Measurements from ENCODE around the gene SLC19A3.
"Not testable (repeated sequence)": the region's sequence is repeated elsewhere in the genome, so short reads cannot be mapped to it uniquely, and the experiment has no call there.

The SLC19A3 gene

GRCh38 chr2:227748079-227748478 lies 30.3 kb upstream of the SLC19A3 start:
- DNase-seq (ENCODE audit: low read depth): no peak
- no peak overlapping the region for H3K4me3 ChIP-seq (ENCODE audit: low read depth, low read length)
- TF ChIP-seq CTCF (IDR thresholded peaks at IDR 0.05; ENCODE audit: low read depth, low read length, missing control alignments): peak; percentile 50

DNA sequence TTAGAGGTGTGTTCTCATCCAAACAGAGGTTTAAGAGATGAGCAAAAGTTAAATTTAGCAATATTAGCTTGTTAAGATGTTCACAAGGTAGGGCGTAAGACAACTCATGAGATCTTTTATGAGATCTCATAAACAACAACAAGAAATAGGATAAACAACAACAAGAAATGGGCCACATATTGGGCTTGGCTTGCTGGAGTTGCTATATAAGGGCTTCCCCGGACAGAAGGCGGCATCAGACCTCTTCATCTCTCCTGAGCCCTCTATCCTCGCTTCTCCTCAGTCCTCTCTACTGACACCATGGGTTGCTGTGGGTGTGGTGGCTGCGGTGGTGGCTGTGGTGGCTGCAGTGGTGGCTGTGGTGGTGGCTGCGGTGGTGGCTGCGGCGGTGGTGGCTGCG lies 27.8 kb upstream of the SLC19A3 start, which contains the start of gene SCYGR8:
Gene SCYGR8, plus strand, starts transcription at position 301 of the 400 bp plus-strand sequence. Its CDS starts 0 bp downstream, at position 301.
- no peak within 1 kb of the TSS for H3K4me3 ChIP-seq (ENCODE audit: low read depth, low read length)
- DNase-seq (ENCODE audit: low read depth): no peak
- TF ChIP-seq CTCF (IDR thresholded peaks at IDR 0.05; ENCODE audit: low read depth, low read length, missing control alignments): no peak

GRCh38 chr2:227740705-227741104 lies 22.9 kb upstream of the SLC19A3 start:
- TF ChIP-seq CTCF (IDR thresholded peaks at IDR 0.05; ENCODE audit: low read depth, low read length, missing control alignments): peak; percentile 25
- not testable (repeated sequence) for H3K4me3 ChIP-seq (ENCODE audit: low read depth, low read length); DNase-seq (ENCODE audit: low read depth)

DNA sequence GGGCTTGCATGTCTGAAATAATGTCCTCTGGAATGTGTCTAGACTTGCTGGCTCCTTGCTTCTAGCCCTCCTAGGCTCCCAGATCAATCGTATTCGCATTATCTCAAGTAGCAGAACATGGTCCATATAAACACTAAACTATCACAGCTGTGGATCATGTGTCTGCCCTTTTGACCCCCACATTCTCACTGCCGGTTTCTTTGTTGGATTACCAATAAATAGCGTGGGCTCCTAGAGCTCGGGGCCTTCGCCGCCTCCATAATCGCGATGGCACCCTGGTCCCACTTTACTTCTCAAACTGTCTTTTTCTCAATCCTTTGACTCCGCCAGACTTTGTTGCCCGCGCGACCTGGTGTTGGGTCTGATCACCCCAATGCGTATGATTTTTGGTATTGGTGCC lies 21.5 kb upstream of the SLC19A3 start:
- no peak overlapping the region for H3K4me3 ChIP-seq (ENCODE audit: low read depth, low read length)
- no peak for TF ChIP-seq CTCF (IDR thresholded peaks at IDR 0.05; ENCODE audit: low read depth, low read length, missing control alignments)
- no peak for DNase-seq (ENCODE audit: low read depth)

GRCh38 chr2:227728035-227728434 lies 10.2 kb upstream of the SLC19A3 start, which contains the start of gene SCYGR7:
SCYGR7 (plus strand) TSS chr2:227728335; CDS start chr2:227728335, 0 bp downstream.
- H3K4me3 ChIP-seq (ENCODE audit: low read depth, low read length): no peak within 1 kb of the TSS
- DNase-seq (ENCODE audit: low read depth): no peak
- no peak for TF ChIP-seq CTCF (IDR thresholded peaks at IDR 0.05; ENCODE audit: low read depth, low read length, missing control alignments)

GRCh38 chr2:227724394-227725039 lies 6.7 kb upstream of the SLC19A3 start, which contains the start of gene SCYGR6:
SCYGR6 (minus strand) TSS chr2:227724757; CDS start chr2:227724757, 0 bp downstream.
- DNase-seq (ENCODE audit: low read depth): no peak
- H3K4me3 ChIP-seq (ENCODE audit: low read depth, low read length): no peak within 1 kb of the TSS
- TF ChIP-seq CTCF (IDR thresholded peaks at IDR 0.05; ENCODE audit: low read depth, low read length, missing control alignments): no peak

DNA sequence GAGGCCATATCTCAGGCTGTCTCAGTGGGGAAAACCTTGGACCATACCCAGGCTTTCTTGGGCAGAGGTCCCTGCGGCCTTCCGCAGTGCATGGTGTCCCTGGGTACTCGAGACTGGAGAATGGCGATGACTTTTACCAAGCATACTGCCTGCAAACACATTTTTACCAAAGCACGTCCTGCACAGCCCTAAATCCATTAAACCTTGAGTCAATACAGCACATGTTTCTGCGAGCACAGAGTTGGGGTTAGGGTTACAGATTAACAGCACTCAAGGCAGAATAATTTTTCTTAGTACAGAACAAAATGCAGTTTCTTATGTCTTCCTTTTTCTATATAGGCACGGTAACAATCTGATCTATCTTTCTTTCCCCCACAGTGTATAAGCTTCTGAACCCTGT lies 5.0 kb upstream of the SLC19A3 start:
- not testable (repeated sequence) for H3K4me3 ChIP-seq (ENCODE audit: low read depth, low read length); DNase-seq (ENCODE audit: low read depth)
